ENCODE measurements around the gene COG6. TPM values are rescaled to one million over a fixed set of nuclear protein-coding genes. Genes with fewer than 3 reads are reported as not detected.

Gene COG6
- total and polyA plus RNA-seq, 2 of the 8 experiments (the other 6 are each of a cell fraction or from before 2014, with no cell fraction given) = 8.8 to 22.3 TPM

DNA sequence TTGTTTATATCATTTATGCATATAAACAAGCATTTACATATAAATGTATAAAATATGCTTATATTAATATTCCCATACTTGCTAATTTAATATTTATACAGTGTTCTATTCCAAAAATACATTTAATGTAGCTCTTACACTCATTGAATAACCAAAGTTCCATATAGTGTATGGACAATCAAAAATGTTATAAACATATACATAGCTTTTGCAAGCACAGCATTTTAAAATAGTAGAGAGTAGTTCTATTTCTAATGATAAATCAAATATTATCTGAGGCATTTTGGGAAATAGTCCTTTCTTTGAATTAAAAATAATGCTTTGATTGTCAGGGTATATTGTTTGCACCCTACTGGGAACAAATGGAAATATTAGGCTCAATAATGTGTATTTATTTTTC lies 22.5 kb upstream of the COG6 start:
- no peak overlapping the region for H3K18ac ChIP-seq (ENCODE audit: extremely low read depth, low read length)
- H4K8ac ChIP-seq (ENCODE audit: extremely low read depth, insufficient read depth, low read length) = no peak overlapping the region
- no peak overlapping the region for H3K9ac ChIP-seq (replicated peaks in 1 of 4; ENCODE audit: extremely low read depth in 1 of 4, low read depth in 3 of 4, low read length in 3 of 4)
- H3K23me2 ChIP-seq (ENCODE audit: low read depth, low read length) = no peaks in the 10 kb centered on the region
- no peak overlapping the region for H2BK12ac ChIP-seq (ENCODE audit: low read depth, low read length)
- H4K5ac ChIP-seq (ENCODE audit: insufficient read length, low read depth, low read length) = no peak overlapping the region
- TF ChIP-seq TAF1 (IDR thresholded peaks at IDR 0.05; ENCODE audit: low read depth, low read length) = no peak
- H2BK5ac ChIP-seq (ENCODE audit: low read depth, low read length) = no peak overlapping the region
- DNase-seq (ENCODE audit: low read depth in 1 of 2, low spot score in 2 of 2) = no peak
- no peak overlapping the region for H2AK5ac ChIP-seq (ENCODE audit: low read depth, low read length)
- H2BK20ac ChIP-seq (ENCODE audit: low read length) = no peak overlapping the region
- no peaks in the 10 kb centered on the region for H3K9me3 ChIP-seq (ENCODE audit: insufficient read depth in 2 of 2, low read depth in 1 of 2, low read length in 1 of 2)
- POLR2A ChIA-PET (ENCODE audit: partially characterized antibody) = no interaction called here
- H2BK15ac ChIP-seq (ENCODE audit: low read length) = no peak overlapping the region
- no peak overlapping the region for H3K4ac ChIP-seq (replicated peaks; ENCODE audit: insufficient read length, low read depth, low read length)
- H3K56ac ChIP-seq (replicated peaks; ENCODE audit: insufficient read length, low read depth, low read length) = no peak overlapping the region
- CTCF ChIA-PET (ENCODE audit: partially characterized antibody) = interaction anchor here (0.6 to 1.7 kb wide), 3 partner anchors 15 to 45 kb away, joined by 3 to 5 read pairs (median 3); no protein-coding TSS in a partner anchor
- no peak overlapping the region for H3K4me2 ChIP-seq (ENCODE audit: insufficient read depth in 1 of 2, low read depth in 2 of 2, low read length in 2 of 2)
- no peaks in the 10 kb centered on the region for H3K79me2 ChIP-seq (ENCODE audit: control insufficient read depth in 1 of 2, insufficient read depth in 2 of 2, low read length in 2 of 2)
- no peak overlapping the region for H3K23ac ChIP-seq (ENCODE audit: insufficient read length)
- H4K20me1 ChIP-seq (replicated peaks in 1 of 2; ENCODE audit: control insufficient read depth in 1 of 2, insufficient read depth in 2 of 2, low read length in 2 of 2) = no peaks in the 10 kb centered on the region
- no peak overlapping the region for H3K4me3 ChIP-seq (ENCODE audit: extremely low read depth in 1 of 4, insufficient read depth in 2 of 4, low read depth in 3 of 4, low read length in 4 of 4)
- no peak overlapping the region for H2AFZ ChIP-seq (ENCODE audit: low read length)
- no peaks in the 10 kb centered on the region for H3K79me1 ChIP-seq (ENCODE audit: low read depth, low read length)
- H3K14ac ChIP-seq (ENCODE audit: insufficient read length) = no peak overlapping the region
- no peaks in the 10 kb centered on the region for H3K36me3 ChIP-seq (ENCODE audit: control insufficient read depth in 2 of 4, insufficient read depth in 4 of 4, low read length in 3 of 4)
- no peak overlapping the region for H3K27ac ChIP-seq (ENCODE audit: low read depth, low read length)
- H2BK120ac ChIP-seq (replicated peaks; ENCODE audit: low read depth, low read length) = no peak overlapping the region
- H3K27me3 ChIP-seq (replicated peaks in 1 of 4; ENCODE audit: control insufficient read depth in 3 of 4, extremely low read depth in 1 of 4, insufficient read depth in 3 of 4, low read length in 3 of 4) = no peaks in the 10 kb centered on the region
- no peak overlapping the region for H4K91ac ChIP-seq (replicated peaks; ENCODE audit: insufficient read length, low read length)
- no peak for FAIRE-seq
- H3K4me1 ChIP-seq (replicated peaks in 1 of 4; ENCODE audit: control insufficient read depth in 3 of 4, insufficient read depth in 4 of 4, low read length in 3 of 4) = no peaks in the 10 kb centered on the region
